Gastroesophageal sphincter (tissue), 4 donors: Measurements from ENCODE around the gene SETD1A. TPM values are rescaled to one million over a fixed set of nuclear protein-coding genes. Genes with fewer than 3 reads are reported as not detected.
"Not testable (repeated sequence)": the region's sequence is repeated elsewhere in the genome, so short reads cannot be mapped to it uniquely, and the experiment has no call there.

ENCODE experiments used
- ATAC-seq: fragments of 150-250 bp; one replicate; pipeline ENCODE4 v1.9.1; 2016; ENCODE audit warnings: mild to moderate bottlenecking, moderate library complexity
- H3K27ac ChIP-seq, 4 donors: fragments of 200-600 bp; sonication (generic) in 3 of 4; 1 replicate in 3 of 4; 2 replicates in 1 of 4; pipeline ENCODE4 v1.5.1; 2016 to 2019
- H3K27me3 ChIP-seq: fragments of 200-600 bp; sonication (generic); one replicate; pipeline ENCODE4 v1.5.1; 2019
- H3K36me3 ChIP-seq, 2 donors: fragments of 200-600 bp; sonication (generic); one replicate each; pipeline ENCODE4 v1.5.1; 2019; ENCODE audit warnings: control low read depth in 1 of 2
- H3K4me1 ChIP-seq, 3 donors: fragments of 200-600 bp; sonication (generic); 1 replicate in 2 of 3; 2 replicates in 1 of 3; pipeline ENCODE4 v1.5.1; 2016 to 2019; ENCODE audit warnings: control low read depth in 2 of 3
- H3K4me3 ChIP-seq, 2 donors: fragments of 200-600 bp; sonication (generic); one replicate each; pipeline ENCODE4 v1.5.1; 2019; ENCODE audit warnings: mild to moderate bottlenecking in 1 of 2, moderate library complexity in 1 of 2
- H3K9me3 ChIP-seq, 3 donors: fragments of 200-600 bp; sonication (generic); one replicate each; pipeline ENCODE4 v1.5.1; 2017 to 2019; ENCODE audit warnings: control low read depth in 2 of 3
- CTCF ChIP-seq, 4 experiments: fragments of 200-600 bp in 2 of 4; fragments of 450-650 bp in 2 of 4; sonication (generic) in 1 of 4; IDR thresholded peaks; one replicate each; pipeline ENCODE4 v1.5.1; 2017 to 2019; ENCODE audit warnings: antibody characterized with exemption in 4 of 4, mild to moderate bottlenecking in 2 of 4, moderate library complexity in 2 of 4
- EP300 ChIP-seq: sonication (generic); formaldehyde crosslinking; IDR thresholded peaks from one replicate; pipeline ENCODE4 v1.6.1; 2017; ENCODE audit warnings: antibody characterized with exemption, mild to moderate bottlenecking
- POLR2A ChIP-seq, 2 donors: fragments of 450-650 bp; IDR thresholded peaks; one replicate each; pipeline ENCODE4 v1.6.1; 2017; ENCODE audit warnings: antibody characterized with exemption in 2 of 2, mild to moderate bottlenecking in 2 of 2, moderate library complexity in 1 of 2
- POLR2AphosphoS5 ChIP-seq: sonication (generic); formaldehyde crosslinking; IDR thresholded peaks from one replicate; pipeline ENCODE4 v1.6.1; 2017; ENCODE audit warnings: antibody characterized with exemption
- WGBS, 2 donors: methylation state at CpG; one replicate each; pipeline ENCODE4 v1.1.5; 2018; ENCODE audit warnings: low coverage in 1 of 2; 5-methylcytosine and 5-hydroxymethylcytosine counted together
- total RNA-seq, 4 donors: library from RNA; depleted of rRNA; stranded (reverse); fragments of >200 nt; gene quantifications; one replicate each; pipeline ENCODE4 v1.1.0, GENCODE V29; 2016

The SETD1A gene
- total RNA-seq, 4 donors from 2014 or later, result 5.5 to 12.9 (median 10.1) TPM

DNA sequence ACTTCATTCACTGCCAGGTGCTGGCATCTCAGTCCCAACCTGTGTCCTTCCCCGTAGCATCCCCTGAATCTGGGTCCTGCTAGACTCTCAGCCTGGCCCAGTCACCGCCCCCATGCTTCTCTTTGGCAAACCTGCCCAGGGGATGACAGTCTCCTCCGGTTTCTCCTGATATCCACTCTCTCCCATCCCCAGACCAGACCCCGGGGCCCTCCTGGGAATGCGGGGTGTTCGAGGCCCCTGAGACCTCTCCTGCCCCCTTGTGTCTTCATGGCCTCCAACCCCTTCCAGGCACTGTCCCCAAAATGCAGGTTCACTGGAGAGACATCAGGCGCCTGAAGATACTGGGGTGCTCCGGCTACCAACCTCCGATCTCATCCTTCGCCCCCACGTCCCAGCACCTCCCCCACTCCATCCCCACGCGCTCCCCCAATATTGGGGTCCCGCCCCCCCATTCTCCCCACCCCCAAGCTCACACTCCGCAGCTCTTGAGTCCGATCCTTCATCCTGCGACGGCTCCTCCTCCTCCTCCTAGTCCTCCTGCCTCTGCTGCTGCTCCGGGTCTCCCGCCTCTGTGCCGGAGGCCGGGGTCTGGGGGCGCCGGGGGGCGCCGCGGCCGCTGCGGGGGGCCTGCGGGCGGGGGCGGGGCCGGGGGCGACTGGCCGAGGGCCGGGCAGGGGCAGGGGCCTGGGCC is 52.5 kb downstream of the SETD1A start:
- no peak for TF ChIP-seq CTCF (IDR thresholded peaks at IDR 0.05)
- no peak for TF ChIP-seq EP300
- TF ChIP-seq POLR2AphosphoS5, result no peak
- TF ChIP-seq POLR2A (IDR thresholded peaks at IDR 0.05), result no peak
- WGBS, 2 donors, result 23 to 30% methylated on average over 5 to 7 of the region's 36 CpGs
- H3K9me3 ChIP-seq, result no peaks in the 10 kb centered on the region
- H3K4me1 ChIP-seq, result peaks cover 0 to 8% (median 0%) of the 10 kb centered on the region in 3 donors
- no peak overlapping the region for H3K27ac ChIP-seq
- H3K4me3 ChIP-seq, result peak overlapping the region in 1 of 2 donors; percentile 28
- H3K36me3 ChIP-seq, result no peaks in the 10 kb centered on the region
- no peak for ATAC-seq
- peaks cover 83% of the 10 kb centered on the region for H3K27me3 ChIP-seq

GRCh38 chr16:31010585-31011325 is 53.2 kb downstream of the SETD1A start, which contains the start of gene STX1B:
Gene STX1B (minus strand): TSS chr16:31010638. CDS start chr16:31010396, 242 bp downstream.
- peak within 1 kb of the TSS in 1 of 2 donors; percentile 28 for H3K4me3 ChIP-seq
- no peaks in the 10 kb centered on the region for H3K36me3 ChIP-seq
- peaks cover 87% of the 10 kb centered on the region for H3K27me3 ChIP-seq
- peaks cover 0 to 8% (median 0%) of the 10 kb centered on the region in 3 donors for H3K4me1 ChIP-seq
- no peak for TF ChIP-seq POLR2A (IDR thresholded peaks at IDR 0.05)
- no peaks in the 10 kb centered on the region for H3K9me3 ChIP-seq
- H3K27ac ChIP-seq, result no peak within 1 kb of the TSS
- WGBS, 2 donors, result 8 to 29% methylated on average over 7 to 9 of the region's 45 CpGs
- no peak for ATAC-seq

- H3K27me3 ChIP-seq, result peaks cover 90% of the 10 kb centered on the region
- ATAC-seq, H3K27ac ChIP-seq, H3K4me3 ChIP-seq, H3K9me3 ChIP-seq, H3K36me3 ChIP-seq, H3K4me1 ChIP-seq: not testable (repeated sequence)
- 62 to 80% methylated on average over 4 of the region's 7 CpGs for WGBS, 2 donors
These were observed 54.3 kb downstream of the SETD1A start for GRCh38 chr16:31011815-31012214.

DNA sequence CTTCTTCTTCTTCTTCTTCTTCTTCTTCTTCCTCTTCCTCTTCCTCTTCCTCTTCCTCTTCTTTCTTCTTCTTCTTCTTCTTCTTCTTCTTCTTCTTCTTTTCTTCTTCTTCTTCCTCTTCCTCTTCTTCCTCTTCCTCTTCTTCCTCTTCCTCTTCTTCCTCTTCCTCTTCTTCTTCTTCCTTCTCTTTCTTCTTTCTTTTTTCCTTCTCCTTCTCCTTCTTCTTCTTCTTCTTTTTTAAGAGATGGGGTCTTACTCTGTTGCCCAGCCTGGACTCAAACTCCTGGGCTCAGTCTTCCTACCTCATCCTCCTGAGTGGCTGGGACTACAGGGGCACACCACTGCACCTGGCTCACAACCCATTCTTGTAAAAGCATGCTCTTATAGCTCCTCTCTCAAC is 55.7 kb downstream of the SETD1A start:
- not testable (repeated sequence) for H3K4me1 ChIP-seq, H3K9me3 ChIP-seq, ATAC-seq, H3K27ac ChIP-seq, H3K36me3 ChIP-seq, H3K4me3 ChIP-seq
- peaks cover 87% of the 10 kb centered on the region for H3K27me3 ChIP-seq

DNA sequence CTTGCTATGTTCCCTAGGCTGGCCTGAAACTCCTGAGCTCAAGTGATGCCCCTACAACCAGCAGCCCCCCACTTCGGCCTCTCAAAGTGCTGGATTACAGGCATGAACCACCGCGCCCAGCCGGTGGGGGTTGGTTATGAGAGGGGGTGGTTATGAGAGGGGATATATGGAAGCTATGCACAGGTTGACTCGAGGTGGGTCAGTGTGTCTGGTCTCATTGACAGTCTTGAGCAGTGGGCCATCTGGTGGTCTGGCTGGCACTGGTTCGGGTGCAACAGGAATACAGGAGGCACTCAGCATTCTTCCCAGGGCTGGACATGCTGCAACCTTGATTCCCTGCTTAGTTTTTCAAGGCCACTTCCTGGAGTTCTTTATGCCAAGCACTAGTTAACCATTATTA is 58.5 kb downstream of the SETD1A start:
- 43 to 53% methylated on average over 2 to 4 of the region's 6 CpGs for WGBS, 2 donors
- H3K4me1 ChIP-seq, result peaks cover 0 to 2% (median 0%) of the 10 kb centered on the region in 3 donors

DNA sequence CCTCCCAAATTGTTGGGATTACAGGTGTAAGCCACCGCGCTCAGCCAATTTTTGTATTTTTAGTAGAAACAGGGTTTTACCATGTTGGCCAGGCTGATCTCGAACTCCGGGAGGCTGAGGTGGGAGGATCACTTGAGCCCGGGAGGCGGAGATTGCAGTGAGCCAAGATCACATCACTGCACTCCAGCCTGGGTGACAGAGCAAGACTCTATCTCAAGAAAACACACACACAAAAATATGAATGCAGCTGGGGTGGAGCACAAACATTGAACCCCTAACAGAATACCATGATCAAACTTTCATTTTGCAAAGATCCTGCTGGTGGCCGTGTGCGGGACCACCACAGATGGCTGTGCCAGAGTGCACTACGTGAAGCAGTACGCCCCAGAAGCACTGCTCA is 60.2 kb downstream of the SETD1A start:
- 88 to 93% methylated on average over 4 of the region's 10 CpGs for WGBS, 2 donors
- not testable (repeated sequence) for H3K4me3 ChIP-seq, H3K36me3 ChIP-seq, H3K9me3 ChIP-seq, H3K4me1 ChIP-seq, ATAC-seq, H3K27ac ChIP-seq
- H3K27me3 ChIP-seq, result peaks cover 42% of the 10 kb centered on the region

More for the DNA sequence above, 58.5 kb downstream of the SETD1A start:
- ATAC-seq, result no peak
- TF ChIP-seq POLR2AphosphoS5, result no peak
- no peak for TF ChIP-seq CTCF (IDR thresholded peaks at IDR 0.05)
- TF ChIP-seq EP300, result no peak
- no peak for TF ChIP-seq POLR2A (IDR thresholded peaks at IDR 0.05)
- Histone ChIP-seq H3K9me3 (no peaks in the 10 kb centered on the region), H3K4me3 (no peak overlapping the region), H3K27ac (no peak overlapping the region), H3K27me3 (peaks cover 60% of the 10 kb centered on the region), H3K36me3 (no peaks in the 10 kb centered on the region)

DNA sequence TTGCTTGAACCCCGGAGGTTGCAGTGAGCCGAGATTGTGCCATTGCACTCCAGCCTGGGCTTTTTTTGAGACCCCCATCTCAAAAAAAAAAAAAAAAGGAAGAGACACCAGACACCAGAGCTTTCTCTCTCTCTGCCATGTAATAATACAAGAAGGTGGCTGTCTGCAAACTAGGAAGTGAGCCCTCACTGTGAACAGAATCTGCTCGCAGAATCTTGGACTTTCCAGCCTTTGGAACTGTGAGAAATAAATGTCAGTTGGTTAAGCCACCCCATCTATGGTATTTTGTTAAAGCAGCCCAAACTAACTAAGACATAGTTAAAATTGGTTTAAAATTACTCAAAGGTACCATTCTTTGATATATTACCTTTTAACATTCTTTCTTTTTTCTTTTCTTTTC is 63.0 kb downstream of the SETD1A start:
- Histone ChIP-seq H3K27me3 (peaks cover 20% of the 10 kb centered on the region), H3K36me3 (no peaks in the 10 kb centered on the region), H3K4me3 (no peak overlapping the region), H3K9me3 (no peaks in the 10 kb centered on the region), H3K4me1 (no peaks in the 10 kb centered on the region), H3K27ac (no peak overlapping the region)
- no peak for ATAC-seq
- no peak for TF ChIP-seq CTCF (IDR thresholded peaks at IDR 0.05)
- no peak for TF ChIP-seq EP300
- no peak for TF ChIP-seq POLR2AphosphoS5
- no peak for TF ChIP-seq POLR2A (IDR thresholded peaks at IDR 0.05)
- WGBS, 2 donors, result 93 to 94% methylated on average over 1 to 2 of the region's 3 CpGs
